OCI-LY3 (cell line): ENCODE results near the gene TMEM18.

ENCODE experiments used
- H2AFZ ChIP-seq: fragments of 200-600, 300-600 bp; shearing (Covaris generic); 2 replicates; pipeline ENCODE4 v1.6.0; 2014; ENCODE audit warnings: antibody characterized with exemption, low read depth, low read length
- H3K27ac ChIP-seq: fragments of 200-600, 300-600 bp; sonication (generic); 2 replicates; pipeline ENCODE4 v1.5.1; 2014; ENCODE audit warnings: mild to moderate bottlenecking, low read length, moderate library complexity, mixed read lengths
- H3K27me3 ChIP-seq: fragments of 200-600, 300-600 bp; sonication (generic); 2 replicates; pipeline ENCODE4 v1.6.1; 2014; ENCODE audit warnings: low read depth, low read length, mixed read lengths
- H3K36me3 ChIP-seq: fragments of 200-600, 300-600 bp; sonication (generic); replicated peaks from 2 replicates; pipeline ENCODE3; 2014; ENCODE audit warnings: low read depth, low read length, mixed read lengths
- H3K4me1 ChIP-seq: fragments of 300-600, 200-600 bp; sonication (generic); 2 replicates; pipeline ENCODE4 v1.6.1; 2014; ENCODE audit warnings: low read length, mixed read lengths
- H3K4me2 ChIP-seq: fragments of 200-600, 300-600 bp; sonication (generic); 2 replicates; pipeline ENCODE4 v1.6.1; 2014; ENCODE audit warnings: low read length, mixed read lengths
- H3K4me3 ChIP-seq: fragments of 300-600, 200-600 bp; sonication (generic); 2 replicates; pipeline ENCODE4 v1.5.1; 2014; ENCODE audit warnings: antibody characterized with exemption, mild to moderate bottlenecking, low read length, moderate library complexity
- H3K79me2 ChIP-seq: fragments of 300-600, 200-600 bp; shearing (Covaris generic); 2 replicates; pipeline ENCODE4 v1.6.1; 2014; ENCODE audit warnings: mild to moderate bottlenecking, low read length, mixed read lengths
- H3K9ac ChIP-seq: fragments of 300-600, 200-600 bp; shearing (Covaris generic); 2 replicates; pipeline ENCODE4 v1.6.0; 2014; ENCODE audit warnings: mild to moderate bottlenecking, low read length, moderate library complexity
- H3K9me3 ChIP-seq: fragments of 200-600, 300-600 bp; shearing (Covaris generic); 2 replicates; pipeline ENCODE4 v1.6.1; 2014; ENCODE audit warnings: low read length, mixed read lengths; ENCODE audit not compliant: insufficient read depth
- H4K20me1 ChIP-seq: fragments of 200-600, 300-600 bp; sonication (generic); 2 replicates; pipeline ENCODE4 v1.6.1; 2016; ENCODE audit warnings: low read length, mixed read lengths; ENCODE audit not compliant: insufficient read depth
- CTCF ChIP-seq: fragments of 200-600, 300-600 bp; sonication (generic); IDR thresholded peaks from 2 replicates; pipeline ENCODE4 v1.5.1; 2014; ENCODE audit warnings: antibody characterized with exemption, low read length, low read depth
- EZH2phosphoT487 ChIP-seq: fragments of 200-600 bp; shearing (Covaris generic); IDR thresholded peaks from 2 replicates; pipeline ENCODE4 v1.6.1; 2018; ENCODE audit warnings: antibody characterized with exemption, mixed run types, low read depth

The TMEM18 gene

DNA sequence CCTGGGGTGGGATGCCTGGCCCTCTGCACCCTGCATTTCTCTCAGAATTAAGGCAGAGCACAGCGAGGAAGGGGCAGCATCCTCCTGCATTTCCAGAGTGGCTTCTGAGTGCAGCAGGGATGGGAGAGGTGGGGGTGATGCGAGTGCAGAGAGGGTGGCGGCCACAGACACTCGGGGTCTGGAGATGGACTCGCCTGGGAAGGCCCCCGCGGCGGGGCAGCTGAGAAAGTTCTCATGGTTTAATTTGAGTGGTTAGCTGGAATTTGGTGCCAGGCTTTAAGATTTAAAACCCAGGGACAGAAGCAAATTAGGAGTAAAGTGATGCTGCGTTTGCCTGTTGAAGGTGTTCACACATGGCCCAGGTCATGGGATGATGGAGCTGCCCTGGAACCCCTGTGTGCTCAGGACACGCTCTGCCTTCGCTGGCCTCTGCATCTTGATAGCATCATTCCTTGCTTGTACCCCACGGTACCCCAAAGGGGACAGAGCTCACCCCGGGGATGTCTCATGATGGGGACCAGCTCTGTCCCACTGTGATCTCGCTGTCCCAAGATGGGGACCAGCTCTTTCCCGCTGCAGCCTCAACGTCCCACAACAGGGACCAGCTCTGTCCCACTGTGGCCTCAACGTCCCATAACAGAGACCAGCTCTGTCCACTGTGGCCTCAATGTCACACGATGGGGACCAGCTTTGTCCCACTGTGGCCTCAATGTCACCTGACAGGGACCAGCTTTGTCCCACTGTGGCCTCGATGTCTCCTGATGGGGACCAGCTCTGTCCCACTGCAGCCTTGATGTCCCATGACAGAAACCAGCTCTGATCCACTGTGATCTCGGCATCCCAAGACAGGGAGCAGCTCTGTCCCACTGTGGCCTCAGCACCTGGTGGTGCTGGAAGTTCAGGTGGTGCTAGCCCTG is 27.5 kb downstream of the TMEM18 start:
- Histone ChIP-seq H3K27ac (no peak overlapping the region), H3K4me3 (no peak overlapping the region), H3K4me1 (peaks cover 5% of the 10 kb centered on the region), H4K20me1 (no peaks in the 10 kb centered on the region), H3K27me3 (peaks cover 13% of the 10 kb centered on the region; the same call in 1 of the 2 replicates), H3K36me3 (no peaks in the 10 kb centered on the region), H3K79me2 (no peaks in the 10 kb centered on the region), H3K9ac (no peak overlapping the region), H2AFZ (no peak overlapping the region), H3K4me2 (no peak overlapping the region), H3K9me3 (no peaks in the 10 kb centered on the region)
- TF ChIP-seq CTCF (no peak), EZH2phosphoT487 (no peak)

DNA sequence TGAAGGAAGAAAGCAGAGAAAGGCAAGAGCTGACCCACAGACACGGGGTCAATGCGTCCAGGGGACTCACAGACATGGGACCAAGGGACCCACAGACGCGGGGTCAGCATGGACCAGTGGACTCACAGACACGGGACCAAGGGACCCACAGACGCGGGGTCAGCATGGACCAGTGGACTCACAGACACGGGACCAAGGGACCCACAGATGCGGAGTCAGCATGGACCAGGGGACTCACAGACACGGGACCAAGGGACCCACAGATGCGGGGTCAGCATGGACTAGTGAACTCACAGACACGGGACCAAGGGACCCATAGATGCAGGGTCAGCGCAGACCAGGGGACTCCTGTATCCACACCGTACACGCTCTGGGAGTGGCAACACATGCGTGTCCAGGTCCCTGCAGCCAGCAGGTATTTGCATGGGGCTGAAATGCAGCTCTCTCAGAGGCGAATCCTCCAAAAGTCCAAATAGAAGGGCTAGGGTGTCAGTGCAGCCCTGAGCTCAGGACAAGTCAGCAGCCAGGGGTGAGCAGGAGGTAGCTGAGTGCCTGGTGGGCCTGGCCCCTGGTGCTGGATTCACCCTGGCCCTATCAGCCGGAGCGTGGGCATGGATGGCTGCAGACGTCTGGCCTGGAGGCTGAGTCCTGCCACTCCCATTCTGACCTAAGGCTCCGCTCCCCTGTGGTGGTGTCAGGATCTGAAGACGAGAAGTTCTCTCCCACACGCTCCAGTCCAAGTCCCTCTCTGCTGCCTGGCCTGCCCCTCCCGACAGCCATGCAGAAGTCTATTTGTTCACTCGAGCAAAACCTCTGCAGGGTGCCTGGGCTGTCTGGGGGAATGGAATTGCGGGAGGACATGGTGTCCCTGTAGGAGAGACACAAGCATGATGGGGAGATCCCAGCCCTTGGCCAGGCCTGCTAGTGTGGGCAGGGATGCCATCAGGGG is 28.5 kb downstream of the TMEM18 start:
- TF ChIP-seq EZH2phosphoT487 (no peak), CTCF (no peak)
- H3K9ac ChIP-seq: no peak overlapping the region
- no peak overlapping the region for H3K27ac ChIP-seq
- H4K20me1 ChIP-seq: no peaks in the 10 kb centered on the region
- no peak overlapping the region for H3K4me3 ChIP-seq
- peaks cover 5% of the 10 kb centered on the region for H3K4me1 ChIP-seq
- H3K79me2 ChIP-seq: no peaks in the 10 kb centered on the region
- no peak overlapping the region for H3K4me2 ChIP-seq
- H3K27me3 ChIP-seq: peaks cover 16% of the 10 kb centered on the region
- no peak overlapping the region for H2AFZ ChIP-seq
- no peaks in the 10 kb centered on the region for H3K9me3 ChIP-seq
- no peaks in the 10 kb centered on the region for H3K36me3 ChIP-seq

- Histone ChIP-seq H3K27ac (no peak overlapping the region), H3K4me2 (no peak overlapping the region), H3K27me3 (peaks cover 16% of the 10 kb centered on the region), H3K9ac (no peak overlapping the region), H3K4me3 (no peak overlapping the region), H3K9me3 (no peaks in the 10 kb centered on the region), H3K4me1 (peaks cover 5% of the 10 kb centered on the region), H3K36me3 (no peaks in the 10 kb centered on the region), H3K79me2 (no peaks in the 10 kb centered on the region), H2AFZ (no peak overlapping the region), H4K20me1 (no peaks in the 10 kb centered on the region)
- TF ChIP-seq EZH2phosphoT487 (no peak), CTCF (no peak)
These were observed 29.4 kb downstream of the TMEM18 start for GRCh38 chr2:647691-648231.
